Measurements from ENCODE around the gene EXOSC10.
"Not testable (repeated sequence)": the region's sequence is repeated elsewhere in the genome, so short reads cannot be mapped to it uniquely, and the experiment has no call there.

The EXOSC10 gene

DNA sequence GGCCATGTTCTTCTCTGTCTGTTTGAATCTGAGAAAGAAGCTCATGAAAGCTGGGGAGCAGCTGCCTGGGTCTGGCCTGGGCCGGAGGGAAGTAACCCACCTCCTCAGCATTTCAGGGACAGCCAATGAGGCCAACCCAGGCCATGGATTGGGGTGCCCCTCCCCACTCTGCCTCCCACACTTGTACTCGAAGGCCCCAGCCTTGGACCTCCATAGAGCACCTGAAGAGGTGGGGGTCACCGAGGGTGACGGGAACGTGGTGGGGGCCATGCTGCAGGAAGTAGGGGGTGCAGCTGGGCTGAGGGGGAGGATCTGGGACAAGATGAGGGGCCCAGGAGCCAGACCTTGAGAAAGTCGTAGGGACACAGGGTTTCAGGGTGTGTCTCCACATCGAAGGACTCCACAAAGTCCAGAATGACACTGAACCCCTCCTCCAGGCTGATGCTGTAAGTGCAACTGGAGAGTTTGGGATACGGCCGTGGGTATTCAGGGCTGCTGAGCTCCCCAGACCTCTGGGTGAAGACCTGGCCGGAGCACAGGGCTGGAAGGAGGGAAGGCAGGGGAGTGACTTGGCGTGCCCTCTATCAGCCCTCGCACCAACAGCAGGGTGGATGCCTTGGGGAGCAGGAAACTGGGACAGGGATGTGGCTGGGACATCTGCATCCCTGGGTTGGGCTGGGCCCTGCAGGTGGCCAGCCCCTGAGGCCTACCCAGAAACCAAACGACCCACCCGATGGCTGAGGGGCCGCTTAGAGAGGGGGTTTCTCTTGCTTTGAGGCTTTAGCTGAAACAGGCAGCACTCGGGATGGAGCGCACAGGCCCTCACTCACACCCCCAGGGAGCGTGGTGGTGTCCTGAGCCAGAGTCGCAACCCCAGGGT lies 56.4 kb downstream of the EXOSC10 start:
- DNase-seq, result no peak

- DNase-seq, result no peak
These were observed 57.6 kb downstream of the EXOSC10 start for GRCh38 chr1:11042065-11042464.

GRCh38 chr1:11041048-11041447 lies 58.6 kb downstream of the EXOSC10 start:
- DNase-seq, result no peak

- not testable (repeated sequence) for DNase-seq
These were observed 59.6 kb downstream of the EXOSC10 start for GRCh38 chr1:11040105-11040429.

DNA sequence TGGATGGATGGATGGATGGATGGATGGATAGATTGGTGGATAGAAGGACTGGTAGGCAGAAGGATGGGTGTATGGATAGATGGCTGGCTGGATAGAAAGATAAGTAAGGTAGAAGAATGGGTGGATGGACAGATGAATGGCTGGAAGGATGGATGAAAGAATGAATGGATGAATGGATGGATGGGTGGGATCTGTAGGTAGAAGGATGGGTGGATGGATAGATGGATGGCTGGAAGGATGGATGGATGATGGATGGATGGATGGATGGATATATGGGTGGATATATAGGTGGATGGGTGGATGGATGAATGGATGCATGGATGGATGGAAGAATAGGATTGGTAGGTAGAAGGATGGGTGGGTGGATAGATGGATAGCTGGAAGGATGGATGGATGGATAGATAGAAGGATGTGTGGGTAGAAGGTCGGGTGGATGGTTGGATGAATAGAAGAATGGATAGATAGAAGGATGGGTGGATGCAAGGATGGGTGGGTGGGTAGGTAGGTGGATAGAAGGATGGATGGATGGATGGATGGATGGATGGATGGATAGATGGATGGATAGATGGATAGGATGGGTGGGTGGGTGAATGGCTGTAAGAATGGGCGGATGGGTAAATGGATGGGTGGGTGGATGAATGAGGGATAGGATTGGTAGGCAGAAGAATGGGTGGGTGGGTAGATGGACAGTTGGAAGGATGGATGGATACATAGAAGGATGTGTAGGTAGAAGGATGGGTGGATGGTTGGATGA lies 60.1 kb downstream of the EXOSC10 start:
- no peak for DNase-seq

GRCh38 chr1:11037740-11038182 lies 61.9 kb downstream of the EXOSC10 start:
- DNase-seq, result peak; percentile 86 to 93 (median 92)

- DNase-seq, result not testable (repeated sequence)
These were observed 62.5 kb downstream of the EXOSC10 start for GRCh38 chr1:11037019-11037739.

GRCh38 chr1:11031624-11032262 lies 67.9 kb downstream of the EXOSC10 start:
- DNase-seq, result no peak

GRCh38 chr1:11030865-11031264 lies 68.8 kb downstream of the EXOSC10 start:
- DNase-seq, result no peak

DNA sequence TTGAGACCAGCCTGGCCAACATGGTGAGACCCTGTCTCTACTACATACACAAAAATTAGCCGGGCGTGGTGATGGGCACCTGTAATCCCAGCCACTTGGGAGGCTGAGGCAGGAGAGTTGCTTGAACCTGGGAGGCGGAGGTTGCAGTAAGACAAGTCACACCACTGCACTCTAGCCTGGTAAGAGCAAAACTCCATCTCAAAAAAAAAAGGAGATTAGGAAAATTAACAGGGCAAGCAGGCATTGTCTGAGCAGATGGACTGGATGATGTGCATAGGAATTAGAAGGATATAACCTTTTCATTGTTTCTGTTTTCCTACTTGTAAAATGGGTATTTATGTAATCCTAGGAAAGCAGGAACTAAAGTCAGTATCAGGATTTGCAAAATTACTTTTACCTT lies 71.7 kb downstream of the EXOSC10 start:
- no peak for DNase-seq

- no peak for DNase-seq
These were observed 72.4 kb downstream of the EXOSC10 start for GRCh38 chr1:11027316-11027715.

GRCh38 chr1:11026903-11027302 lies 72.8 kb downstream of the EXOSC10 start:
- no peak for DNase-seq

DNA sequence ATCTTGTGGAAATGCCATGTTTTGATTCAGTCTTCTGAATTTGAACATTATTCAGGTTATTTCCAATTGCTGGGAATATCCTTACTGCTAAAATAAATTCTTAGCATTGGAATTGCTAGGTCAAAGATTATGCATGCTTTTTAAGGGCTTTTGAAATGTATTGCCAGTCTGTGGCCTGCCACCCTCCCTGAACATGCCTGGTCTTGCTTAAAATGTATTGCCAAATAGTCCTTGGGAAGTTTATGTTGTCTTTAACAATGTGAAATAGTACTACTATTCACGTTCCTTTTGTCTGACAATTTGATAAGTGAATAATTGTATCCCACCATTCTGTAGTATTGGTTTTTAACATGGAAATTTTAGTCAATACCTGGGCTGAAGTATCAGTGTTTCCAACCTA lies 73.6 kb downstream of the EXOSC10 start:
- DNase-seq, result no peak

DNA sequence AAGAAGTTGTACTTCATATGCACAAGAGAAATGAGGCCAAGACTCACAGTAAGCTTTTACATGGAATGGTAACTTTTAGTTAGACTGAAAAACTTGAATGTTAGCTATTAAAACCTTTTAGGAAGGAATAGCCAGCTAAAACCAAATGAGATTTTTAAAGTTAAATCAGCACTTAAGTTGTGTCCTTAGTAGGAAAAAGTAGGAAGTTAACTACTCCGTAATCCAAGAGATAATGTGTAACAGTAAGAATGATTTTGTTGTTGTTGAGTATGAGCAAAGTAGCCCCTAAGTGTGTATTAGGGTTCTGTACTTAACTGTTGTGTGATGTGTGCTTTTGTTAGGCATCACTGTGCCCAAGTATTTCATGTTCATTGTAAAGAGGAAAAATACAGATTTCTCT lies 74.1 kb downstream of the EXOSC10 start:
- DNase-seq, result no peak

DNA sequence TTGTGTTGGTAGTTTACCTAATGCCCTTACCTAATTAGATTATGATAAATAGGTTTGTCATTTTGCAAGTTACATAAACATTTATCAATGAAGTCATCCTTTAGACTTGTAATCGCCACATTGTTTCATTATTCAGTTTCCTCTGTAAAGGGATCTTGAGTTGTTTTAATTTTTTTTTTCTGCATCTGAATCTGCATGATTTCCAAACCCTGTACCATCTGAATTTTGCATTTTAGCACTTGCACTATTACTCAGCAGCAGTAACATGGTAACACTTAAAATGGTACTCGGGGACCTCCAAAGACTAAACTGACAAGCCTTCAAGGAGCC lies 74.8 kb downstream of the EXOSC10 start:
- DNase-seq, result no peak

DNA sequence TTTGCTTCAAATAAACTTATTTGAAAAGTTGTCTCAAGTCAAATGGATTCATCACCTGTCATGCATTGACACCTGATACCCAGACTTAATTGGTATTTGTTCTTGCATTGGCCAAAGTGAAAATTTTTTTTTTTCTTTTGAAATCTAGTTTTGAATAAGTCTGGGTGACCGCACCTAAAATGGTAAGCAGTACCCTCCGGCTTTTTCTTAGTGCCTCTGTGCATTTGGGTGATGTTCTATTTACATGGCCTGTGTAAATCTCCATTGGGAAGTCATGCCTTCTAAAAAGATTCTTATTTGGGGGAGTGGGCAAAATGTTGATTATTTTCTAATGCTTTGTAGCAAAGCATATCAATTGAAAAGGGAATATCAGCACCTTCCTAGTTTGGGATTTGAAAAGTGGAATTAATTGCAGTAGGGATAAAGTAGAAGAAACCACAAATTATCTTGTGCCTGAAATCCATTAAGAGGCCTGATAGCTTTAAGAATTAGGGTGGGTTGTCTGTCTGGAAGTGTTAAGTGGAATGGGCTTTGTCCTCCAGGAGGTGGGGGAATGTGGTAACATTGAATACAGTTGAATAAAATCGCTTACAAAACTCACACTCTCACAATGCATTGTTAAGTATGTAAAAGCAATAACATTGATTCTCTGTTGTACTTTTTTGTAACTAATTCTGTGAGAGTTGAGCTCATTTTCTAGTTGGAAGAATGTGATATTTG lies 75.4 kb downstream of the EXOSC10 start:
- DNase-seq, result no peak

GRCh38 chr1:11023201-11023600 lies 76.5 kb downstream of the EXOSC10 start:
- no peak for DNase-seq

- no peak for DNase-seq
These were observed 79.7 kb downstream of the EXOSC10 start for GRCh38 chr1:11019971-11020370.

GRCh38 chr1:11019358-11019757 lies 80.3 kb downstream of the EXOSC10 start:
- DNase-seq, result not testable (repeated sequence)
